ENCODE data around the gene ELP5.

ELP5 gene

GRCh38 chr17:7285679-7286078 lies 33.7 kb downstream of the ELP5 start:
- no peak for DNase-seq (ENCODE audit: low spot score)

DNA sequence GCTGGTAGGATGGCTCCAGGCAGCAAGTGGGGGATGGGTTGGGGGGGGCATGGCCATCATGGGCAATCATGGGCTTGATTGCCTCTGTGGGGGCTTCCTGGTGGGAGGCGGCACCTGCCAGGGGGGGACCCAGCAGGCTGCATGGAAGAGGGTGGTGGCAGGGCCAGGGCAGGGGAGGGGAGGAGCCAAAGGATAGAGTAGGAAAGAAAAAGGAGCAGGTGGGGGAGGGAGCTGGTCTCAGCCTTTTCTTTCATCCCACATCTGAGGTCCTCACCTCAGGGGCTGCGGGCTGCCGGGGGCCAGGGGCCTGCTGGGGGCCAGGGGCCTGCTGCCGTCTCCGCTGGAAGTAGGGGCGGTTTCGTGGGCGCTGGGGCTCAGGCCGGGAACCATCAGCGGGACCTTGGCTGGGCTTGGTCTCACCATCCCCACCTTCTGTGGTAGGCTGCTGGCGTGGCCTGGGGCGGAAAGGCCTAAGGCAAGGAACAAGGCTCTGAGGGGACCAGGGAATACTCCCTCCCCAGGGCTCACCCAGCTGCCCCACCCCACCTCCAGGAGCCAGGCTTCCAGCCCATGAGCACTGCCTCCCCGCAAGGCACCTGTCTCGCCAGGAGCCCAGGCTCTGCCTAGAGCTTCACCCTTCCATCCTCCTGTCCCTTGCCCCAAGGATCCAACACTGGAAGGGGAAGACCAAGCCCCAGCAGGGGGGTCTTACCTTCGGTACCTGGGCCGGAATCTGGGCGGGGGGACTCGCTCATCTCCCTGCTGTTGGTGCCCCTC lies 37.4 kb downstream of the ELP5 start:
- no peak for DNase-seq (ENCODE audit: low spot score)

GRCh38 chr17:7290166-7290565 lies 38.2 kb downstream of the ELP5 start:
- no peak for DNase-seq (ENCODE audit: low spot score)

DNA sequence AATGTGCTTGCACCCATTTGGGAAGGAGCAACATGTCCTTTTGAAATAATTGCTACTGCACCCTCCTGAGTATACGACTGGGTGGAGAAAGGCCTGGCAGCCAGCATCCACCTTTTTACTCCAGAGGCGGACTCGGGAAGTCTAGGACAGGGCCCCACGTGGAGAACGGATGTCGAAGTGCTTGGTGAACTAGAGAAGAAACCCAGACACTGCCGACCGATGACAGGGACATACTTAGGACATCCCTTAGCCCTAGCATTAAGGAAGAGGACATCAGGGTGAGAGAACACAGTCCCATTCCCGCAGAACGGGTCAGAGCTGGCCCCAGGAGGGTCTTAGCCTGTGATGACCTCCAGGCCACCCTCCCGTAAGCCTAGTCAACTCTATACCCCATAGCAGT lies 38.7 kb downstream of the ELP5 start:
- no peak for DNase-seq (ENCODE audit: low spot score)

DNA sequence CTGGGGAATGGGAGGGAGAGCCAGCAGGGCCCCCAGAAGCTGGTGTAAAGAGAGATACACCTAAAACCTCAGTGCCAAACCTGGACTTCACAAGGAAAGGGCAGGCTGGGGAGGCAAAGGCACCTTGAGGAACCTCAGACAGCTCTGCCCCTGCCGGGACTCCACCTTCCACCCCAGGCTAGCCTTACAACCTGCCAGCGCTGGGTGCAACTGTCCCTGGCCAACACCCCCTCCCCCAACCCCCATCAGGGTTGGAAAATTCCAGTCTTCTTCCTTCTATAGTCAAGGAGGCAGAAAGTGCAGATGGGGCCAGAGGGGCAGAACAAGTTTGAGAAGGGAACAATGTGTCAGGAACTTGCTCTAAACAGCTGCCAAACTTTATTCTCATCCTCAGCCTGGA lies 40.2 kb downstream of the ELP5 start:
- no peak for DNase-seq (ENCODE audit: low spot score)

- no peak for DNase-seq (ENCODE audit: low spot score)
These were observed 40.7 kb downstream of the ELP5 start for GRCh38 chr17:7292729-7293128.

DNA sequence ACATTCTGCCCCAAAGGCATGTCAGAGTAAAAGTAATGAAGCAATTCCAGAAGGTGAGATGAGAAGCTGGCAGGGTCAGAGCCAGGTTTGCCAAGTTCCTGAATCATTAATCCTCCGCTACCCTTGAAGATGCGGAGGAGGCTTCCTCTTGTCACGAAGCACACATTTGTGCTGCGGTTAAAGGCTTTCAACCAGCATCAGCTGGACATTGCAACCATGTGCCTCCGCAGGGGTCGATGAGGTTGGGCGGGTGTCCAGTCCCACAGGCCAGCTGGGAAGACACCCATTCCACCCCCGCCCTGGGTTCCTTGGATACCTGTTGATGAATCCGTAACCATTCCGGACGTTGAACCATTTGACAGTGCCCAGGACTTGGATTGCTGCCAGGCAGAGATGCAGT lies 41.1 kb downstream of the ELP5 start:
- no peak for DNase-seq (ENCODE audit: low spot score)

GRCh38 chr17:7293816-7294613 lies 42.0 kb downstream of the ELP5 start:
- DNase-seq (ENCODE audit: low spot score) = no peak

DNA sequence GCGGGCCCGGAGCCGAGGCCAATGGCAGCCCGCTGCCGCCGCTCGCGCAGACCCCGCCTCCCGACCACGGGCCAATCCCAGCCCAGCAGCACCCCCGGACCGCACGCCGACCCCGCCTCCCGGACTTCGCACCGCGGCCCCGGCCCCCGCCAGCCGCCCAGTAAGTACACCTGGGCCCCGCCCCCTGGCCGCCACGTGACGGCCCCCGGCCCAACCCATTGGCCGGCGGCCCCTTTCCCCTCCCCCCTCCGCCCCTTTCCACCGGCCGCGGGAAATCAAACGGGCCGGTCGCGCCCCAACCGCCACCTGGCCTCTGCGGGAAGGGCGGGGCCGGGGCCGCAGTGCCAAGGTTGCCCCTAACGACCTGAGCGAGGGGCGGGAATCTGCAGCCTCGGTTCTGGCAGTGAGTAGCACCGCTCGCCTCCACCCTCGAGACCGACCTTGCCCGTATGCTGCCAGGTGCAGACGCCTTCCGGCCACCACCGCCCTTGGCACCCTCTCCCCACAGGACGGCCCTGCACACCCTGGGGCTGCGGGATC lies 42.7 kb downstream of the ELP5 start, which contains the start of gene YBX2:
Gene YBX2, minus strand, starts transcription at position 26 of the 540 bp plus-strand sequence. CDS start 139 bp downstream, outside the sequence.
- DNase-seq (ENCODE audit: low spot score) = peak; percentile 70

DNA sequence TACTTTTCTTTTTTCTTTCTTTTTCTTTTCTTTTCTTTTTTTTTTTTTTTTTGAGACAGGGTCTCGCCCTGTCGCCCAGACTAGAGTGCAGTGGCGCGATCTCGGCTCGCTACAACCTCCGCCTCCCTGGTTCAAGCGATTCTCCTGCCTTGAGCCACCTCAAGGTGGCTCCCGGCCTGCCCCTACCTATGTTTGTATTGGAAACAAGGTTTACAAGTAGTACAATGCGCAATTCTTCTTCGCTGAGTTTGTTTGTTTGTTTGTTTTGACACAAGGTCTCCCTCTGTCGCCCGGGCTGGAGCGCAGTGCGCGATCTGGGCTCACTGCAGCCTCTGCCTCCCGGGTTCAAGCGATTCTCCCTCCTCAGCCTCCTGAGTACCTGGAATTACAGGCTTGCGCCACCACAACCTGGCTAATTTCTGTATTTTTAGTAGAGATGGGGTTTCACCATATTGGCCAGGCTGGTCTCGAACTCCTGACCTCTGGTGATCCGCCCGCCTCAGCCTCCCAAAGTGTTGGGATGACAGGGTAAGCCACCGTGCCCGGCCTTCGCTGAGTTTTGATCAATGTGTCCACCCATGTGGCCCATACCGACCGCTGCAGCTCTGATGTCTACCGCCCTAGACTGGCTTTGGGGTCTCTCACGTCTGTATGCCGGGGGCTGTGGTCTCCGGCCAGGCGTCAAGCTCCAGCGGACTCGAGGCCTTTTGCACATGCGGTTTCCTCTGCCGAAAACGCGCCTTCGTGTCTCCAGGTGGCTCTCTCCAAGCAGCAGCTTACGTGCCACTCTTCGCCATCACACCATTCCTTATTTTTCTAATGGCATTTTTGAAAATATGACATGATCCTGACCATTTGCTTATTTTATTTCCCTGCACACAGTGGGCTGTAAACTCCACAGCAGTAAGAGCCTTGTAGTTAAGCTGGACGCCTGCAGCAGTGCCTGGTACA lies 43.5 kb downstream of the ELP5 start:
- no peak for DNase-seq (ENCODE audit: low spot score)

DNA sequence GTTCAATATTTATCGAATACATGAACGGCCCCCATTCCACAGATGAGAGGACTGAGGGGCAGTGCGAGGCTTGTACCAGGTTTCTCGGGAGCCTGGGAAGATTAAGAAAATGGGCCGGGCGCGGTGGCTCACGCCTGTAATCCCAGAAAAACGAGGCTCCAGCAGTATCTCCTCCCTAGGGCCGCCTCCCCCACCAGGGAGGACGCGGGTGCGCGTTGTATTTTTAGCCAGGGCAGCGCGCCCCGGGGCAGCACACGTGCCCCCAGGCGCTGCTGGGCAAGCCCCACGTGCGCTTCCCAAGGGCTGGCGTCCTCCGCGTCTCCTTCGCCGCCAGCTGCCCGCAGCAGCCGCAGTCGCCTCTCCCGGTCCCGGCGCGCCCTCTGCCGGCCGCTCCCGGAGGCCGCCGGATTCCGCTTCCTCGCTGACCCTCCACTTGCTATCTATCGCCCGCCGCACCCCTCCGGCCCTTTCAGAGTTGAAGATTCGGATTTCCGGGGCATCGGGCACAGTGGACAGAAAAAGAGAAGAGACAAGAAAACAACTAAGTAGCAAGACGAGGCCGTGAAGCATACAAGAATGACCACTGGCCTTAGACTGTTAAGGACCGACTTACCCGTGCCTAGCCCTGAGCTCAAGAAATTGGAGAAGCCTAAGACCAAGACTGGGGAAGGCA lies 44.3 kb downstream of the ELP5 start:
- peak; percentile 67 for DNase-seq (ENCODE audit: low spot score)

- no peak for DNase-seq (ENCODE audit: low spot score)
These were observed 52.2 kb downstream of the ELP5 start for GRCh38 chr17:7304179-7304578.

DNA sequence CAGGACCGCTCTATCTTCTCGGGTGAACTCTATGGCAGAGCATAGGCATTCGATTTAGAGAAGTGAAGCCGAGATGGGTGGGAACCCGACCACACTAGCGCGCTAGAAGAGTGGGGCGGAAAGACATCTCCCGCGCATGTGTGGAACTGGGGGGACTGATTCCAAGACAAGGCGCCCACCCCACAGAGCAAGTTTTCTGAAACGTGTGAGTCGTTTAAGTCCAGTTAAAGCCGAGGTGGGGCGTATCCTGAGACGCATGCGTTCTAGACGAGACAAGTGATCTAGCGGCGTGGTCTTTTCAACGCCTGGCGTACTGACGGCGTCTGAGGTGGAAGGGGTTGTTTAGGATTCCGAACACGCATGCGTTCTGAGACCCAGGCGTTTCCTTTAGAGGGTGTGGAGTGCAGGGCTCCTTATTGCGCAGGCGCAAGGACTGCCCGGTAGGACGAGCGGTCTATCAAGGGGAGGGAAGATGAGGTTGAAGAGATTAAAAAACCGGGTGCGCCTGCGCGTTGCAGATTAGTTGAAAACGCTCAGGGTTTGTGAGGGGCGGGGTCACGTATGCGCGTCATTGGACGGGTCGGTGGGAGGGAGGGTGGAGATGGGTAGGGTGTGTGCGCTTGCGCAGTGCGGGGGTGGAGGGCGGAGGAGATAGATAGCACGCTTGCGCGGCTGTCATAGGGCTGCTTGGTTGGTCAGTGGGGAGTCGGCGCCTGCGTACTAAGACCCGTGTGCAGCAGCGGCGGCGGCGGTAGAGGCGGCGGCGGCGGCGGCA lies 55.1 kb downstream of the ELP5 start, which contains the start of gene EIF5A:
Gene EIF5A, plus strand, starts transcription at position 718 of the 775 bp plus-strand sequence. CDS start 2,008 bp downstream, outside the sequence.
- peak; percentile 100 for DNase-seq (ENCODE audit: low spot score)

- DNase-seq (ENCODE audit: low spot score) = peak; percentile 39
These were observed 55.9 kb downstream of the ELP5 start for GRCh38 chr17:7307686-7308624.

GRCh38 chr17:7308625-7309433 lies 56.8 kb downstream of the ELP5 start:
- peak; percentile 90 for DNase-seq (ENCODE audit: low spot score)
